DOHH2 (cell line): ENCODE data around the gene CATSPER3.

Experiments used
- H3F3A ChIP-seq: fragments of 200-600 bp; sonication (generic), shearing (Covaris generic); 2 replicates; pipeline ENCODE4 v1.6.0; 2016; ENCODE audit warnings: antibody characterized with exemption, mild to moderate bottlenecking; ENCODE audit not compliant: control insufficient read depth, insufficient read depth
- H3K27ac ChIP-seq: fragments of 200-600 bp; sonication (generic); 2 replicates; pipeline ENCODE4 v1.5.1; 2014; ENCODE audit warnings: low read depth, mild to moderate bottlenecking, low read length, moderate library complexity
- H3K27me3 ChIP-seq: fragments of 200-600 bp; sonication (generic); 2 replicates; pipeline ENCODE4 v1.6.1; 2014; ENCODE audit warnings: mild to moderate bottlenecking, low read length, mixed read lengths; ENCODE audit not compliant: control insufficient read depth
- H3K36me3 ChIP-seq: fragments of 200-600 bp; sonication (generic); 2 replicates; pipeline ENCODE4 v1.6.1; 2014; ENCODE audit warnings: mild to moderate bottlenecking, low read length, moderate library complexity, mixed read lengths; ENCODE audit not compliant: control insufficient read depth
- H3K4me1 ChIP-seq: fragments of 200-600 bp; sonication (generic); 2 replicates; pipeline ENCODE4 v1.6.1; 2014; ENCODE audit warnings: mild to moderate bottlenecking, low read length, mixed read lengths; ENCODE audit not compliant: control insufficient read depth
- H3K4me2 ChIP-seq: fragments of 200-600 bp; sonication (generic); 2 replicates; pipeline ENCODE4 v1.6.0; 2014; ENCODE audit warnings: mild to moderate bottlenecking, low read length, moderate library complexity
- H3K4me3 ChIP-seq: fragments of 200-600 bp; sonication (generic); 2 replicates; pipeline ENCODE4 v1.5.1; 2014; ENCODE audit warnings: mild to moderate bottlenecking, low read length, mixed read lengths
- H3K79me2 ChIP-seq: fragments of 200-600 bp; sonication (generic); 2 replicates; pipeline ENCODE4 v1.6.1; 2014; ENCODE audit warnings: mild to moderate bottlenecking, low read length, mixed read lengths; ENCODE audit not compliant: control insufficient read depth
- H3K9me2 ChIP-seq: fragments of 200-600 bp; sonication (generic); replicated peaks from 2 replicates; pipeline ENCODE4 v1.6.1; 2014; ENCODE audit warnings: mild to moderate bottlenecking, low read length, mixed read lengths; ENCODE audit not compliant: control insufficient read depth
- H3K9me3 ChIP-seq: fragments of 200-600 bp; sonication (generic); 2 replicates; pipeline ENCODE4 v1.6.1; 2014; ENCODE audit warnings: antibody characterized with exemption, low read length, mixed read lengths; ENCODE audit not compliant: control insufficient read depth, insufficient read depth
- H4K20me1 ChIP-seq: fragments of 200-600 bp; sonication (generic); 2 replicates; pipeline ENCODE4 v1.6.0; 2014; ENCODE audit warnings: low read depth, mild to moderate bottlenecking, antibody characterized with exemption, low read length, moderate library complexity; ENCODE audit not compliant: control insufficient read depth, insufficient read depth
- EZH2phosphoT487 ChIP-seq: fragments of 200-600 bp; sonication (generic); IDR thresholded peaks from 2 replicates; pipeline ENCODE4 v1.6.1; 2017; ENCODE audit warnings: borderline replicate concordance, mild to moderate bottlenecking, antibody characterized with exemption, low read length, moderate library complexity, mixed read lengths
- TF ChIP-seq, protein P1 (sequence below): fragments of 200-600 bp; sonication (generic); IDR thresholded peaks from one replicate; pipeline ENCODE4 v1.5.1; 2014; ENCODE audit warnings: antibody characterized with exemption, mild to moderate bottlenecking, low read depth, low read length; ENCODE audit not compliant: poor library complexity, severe bottlenecking

The CATSPER3 gene

DNA sequence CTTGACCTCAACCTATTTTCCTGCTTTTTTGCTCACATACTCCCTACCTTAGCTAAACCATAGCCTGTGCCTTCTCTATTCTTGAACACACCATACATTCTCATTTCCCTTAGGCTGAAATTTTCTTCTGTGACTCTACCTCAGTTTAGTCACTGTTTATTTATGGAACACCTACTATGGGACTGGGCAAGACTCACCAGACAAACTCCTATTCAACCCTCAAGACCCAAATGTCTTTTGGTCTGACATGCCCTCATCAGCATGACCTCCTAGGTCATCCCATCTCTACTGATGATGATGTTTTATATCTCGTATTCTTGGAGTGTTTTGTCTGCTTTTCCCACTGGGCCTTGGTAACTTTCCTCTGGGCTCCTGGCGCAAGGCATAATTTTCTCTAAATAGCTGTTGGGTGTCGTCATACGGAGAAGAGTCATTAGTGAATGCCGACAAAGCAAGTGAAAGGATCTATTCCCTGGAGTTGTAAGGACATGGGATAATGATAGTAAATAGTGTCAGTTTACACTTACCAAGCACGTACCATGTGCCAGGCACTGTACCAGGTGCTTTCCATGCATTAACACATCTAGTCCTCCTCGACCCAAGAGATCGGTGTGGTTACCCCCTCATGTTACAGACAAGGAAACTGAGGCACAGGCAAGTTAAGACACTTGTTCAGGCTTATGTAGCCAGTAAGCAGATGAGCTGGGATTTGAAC, 88.8 kb downstream of the CATSPER3 start:
- H3K9me3 ChIP-seq = no peaks in the 10 kb centered on the region
- H3K4me1 ChIP-seq = peaks cover 49% of the 10 kb centered on the region
- no peak for TF ChIP-seq EZH2phosphoT487
- TF ChIP-seq, protein P1, sequence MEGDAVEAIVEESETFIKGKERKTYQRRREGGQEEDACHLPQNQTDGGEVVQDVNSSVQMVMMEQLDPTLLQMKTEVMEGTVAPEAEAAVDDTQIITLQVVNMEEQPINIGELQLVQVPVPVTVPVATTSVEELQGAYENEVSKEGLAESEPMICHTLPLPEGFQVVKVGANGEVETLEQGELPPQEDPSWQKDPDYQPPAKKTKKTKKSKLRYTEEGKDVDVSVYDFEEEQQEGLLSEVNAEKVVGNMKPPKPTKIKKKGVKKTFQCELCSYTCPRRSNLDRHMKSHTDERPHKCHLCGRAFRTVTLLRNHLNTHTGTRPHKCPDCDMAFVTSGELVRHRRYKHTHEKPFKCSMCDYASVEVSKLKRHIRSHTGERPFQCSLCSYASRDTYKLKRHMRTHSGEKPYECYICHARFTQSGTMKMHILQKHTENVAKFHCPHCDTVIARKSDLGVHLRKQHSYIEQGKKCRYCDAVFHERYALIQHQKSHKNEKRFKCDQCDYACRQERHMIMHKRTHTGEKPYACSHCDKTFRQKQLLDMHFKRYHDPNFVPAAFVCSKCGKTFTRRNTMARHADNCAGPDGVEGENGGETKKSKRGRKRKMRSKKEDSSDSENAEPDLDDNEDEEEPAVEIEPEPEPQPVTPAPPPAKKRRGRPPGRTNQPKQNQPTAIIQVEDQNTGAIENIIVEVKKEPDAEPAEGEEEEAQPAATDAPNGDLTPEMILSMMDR = no peak
- H3K79me2 ChIP-seq = peaks cover 11% of the 10 kb centered on the region
- H3K27ac ChIP-seq = no peak overlapping the region
- H3K36me3 ChIP-seq = peaks cover 2% of the 10 kb centered on the region; the same call in 1 of the 2 replicates
- H3K4me3 ChIP-seq = no peak overlapping the region
- H3K9me2 ChIP-seq = no peaks in the 10 kb centered on the region
- no peak overlapping the region for H3K4me2 ChIP-seq
- H3F3A ChIP-seq = peaks cover 8% of the 10 kb centered on the region
- no peaks in the 10 kb centered on the region for H4K20me1 ChIP-seq
- H3K27me3 ChIP-seq = no peaks in the 10 kb centered on the region

DNA sequence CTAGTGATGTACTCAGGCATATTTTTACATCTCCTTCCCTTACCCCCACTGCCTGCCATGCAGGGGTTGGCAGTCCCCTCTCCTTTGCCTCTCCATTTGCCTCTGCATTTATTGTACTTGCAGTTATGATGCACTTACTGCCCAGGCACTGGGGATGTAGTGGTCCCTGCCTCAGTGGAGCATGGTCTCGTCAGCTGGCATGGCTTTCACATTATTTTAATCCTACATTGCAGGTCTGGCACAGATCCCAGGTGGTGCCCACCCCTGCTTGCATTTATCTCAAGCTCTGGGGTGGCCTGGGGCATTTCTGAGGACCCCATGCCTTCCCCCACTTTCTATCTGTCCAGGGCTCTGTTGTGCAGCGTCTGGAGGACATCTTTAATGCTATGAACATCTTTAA, 89.5 kb downstream of the CATSPER3 start:
- H4K20me1 ChIP-seq = no peaks in the 10 kb centered on the region
- H3K36me3 ChIP-seq = peaks cover 2% of the 10 kb centered on the region; the same call in 1 of the 2 replicates
- H3F3A ChIP-seq = peaks cover 8% of the 10 kb centered on the region
- no peak overlapping the region for H3K27ac ChIP-seq
- H3K79me2 ChIP-seq = peaks cover 11% of the 10 kb centered on the region
- H3K9me3 ChIP-seq = no peaks in the 10 kb centered on the region
- TF ChIP-seq, protein P1 = no peak
- TF ChIP-seq EZH2phosphoT487 = no peak
- no peak overlapping the region for H3K4me3 ChIP-seq
- H3K4me2 ChIP-seq = no peak overlapping the region
- H3K9me2 ChIP-seq = no peaks in the 10 kb centered on the region
- peaks cover 42% of the 10 kb centered on the region for H3K4me1 ChIP-seq
- H3K27me3 ChIP-seq = no peaks in the 10 kb centered on the region

DNA sequence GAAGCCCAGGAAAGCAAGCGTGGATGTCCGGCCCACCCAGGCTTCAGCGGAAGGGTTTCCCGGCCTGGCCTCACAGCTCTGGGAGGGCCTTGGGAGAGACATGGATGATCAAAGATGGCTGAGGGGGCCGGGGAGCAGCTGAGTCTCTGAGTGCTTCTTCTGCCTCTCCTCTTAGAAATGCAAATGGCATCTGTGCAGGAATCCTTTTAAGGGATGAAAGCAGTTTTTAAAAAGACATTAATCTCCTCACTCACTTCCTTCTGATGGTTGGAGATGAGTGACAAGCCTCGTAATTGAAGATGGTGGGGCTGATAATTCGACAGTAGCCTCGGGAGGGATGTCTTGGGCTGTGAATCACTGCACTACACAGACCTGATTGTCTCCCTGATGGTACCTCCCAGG, 90.6 kb downstream of the CATSPER3 start:
- Histone ChIP-seq H3K36me3 (peaks cover 2% of the 10 kb centered on the region; the same call in 1 of the 2 replicates), H3K9me3 (no peaks in the 10 kb centered on the region), H3K4me2 (no peak overlapping the region), H3K79me2 (peaks cover 7% of the 10 kb centered on the region), H3K4me1 (peaks cover 31% of the 10 kb centered on the region), H3K27me3 (no peaks in the 10 kb centered on the region), H3K27ac (no peak overlapping the region), H3K9me2 (no peaks in the 10 kb centered on the region), H3K4me3 (no peak overlapping the region), H4K20me1 (no peaks in the 10 kb centered on the region), H3F3A (peaks cover 8% of the 10 kb centered on the region)
- no peak for TF ChIP-seq EZH2phosphoT487
- TF ChIP-seq, protein P1 = no peak
